CD4-positive, alpha-beta T cell (primary cell): ENCODE measurements around the gene SYNGR1. TPM values are rescaled to one million over a fixed set of nuclear protein-coding genes. Genes with fewer than 3 reads are reported as not detected.

Experiments used
- ATAC-seq: fragments of 200-7000 bp; cut with Tn5 transposase; one replicate; pipeline ENCODE4 v1.10.0; 2022; ENCODE audit warnings: mild to moderate bottlenecking; ENCODE audit not compliant: poor library complexity
- CTCF ChIA-PET: fragments of 350-600 bp; sonication (Branson Sonifier 250); formaldehyde crosslinking; loops from one replicate; lab custom pipeline; 2021; ENCODE audit warnings: antibody characterized with exemption, inconsistent platforms; lab: Charles Lee
- POLR2A ChIA-PET: fragments of 350-600 bp; sonication (Branson Sonifier 250); formaldehyde crosslinking; loops from one replicate; lab custom pipeline; 2021; ENCODE audit warnings: antibody characterized with exemption, inconsistent platforms; lab: Charles Lee
- DNase-seq, 14 experiments: peaks; one replicate each; pipeline ENCODE4 v3.0.0-alpha.2; 2013 to 2020; ENCODE audit warnings: mixed read lengths in 2 of 14
- H3K27ac ChIP-seq, 2 donors: one replicate each; pipeline versions ENCODE4 v1.5.1 to v1.7.0; 2013; ENCODE audit warnings: low read length in 2 of 2, low read depth in 1 of 2, mild to moderate bottlenecking in 1 of 2
- H3K27me3 ChIP-seq, 2 experiments: 1 replicate in 1 of 2; 2 replicates in 1 of 2; pipeline versions ENCODE4 v1.6.1 to v1.7.0; 2013; ENCODE audit warnings: low read length in 2 of 2, control low read depth in 1 of 2, mild to moderate bottlenecking in 1 of 2, moderate library complexity in 1 of 2; ENCODE audit not compliant: insufficient read depth in 2 of 2, control insufficient read depth in 1 of 2
- H3K36me3 ChIP-seq: one replicate; pipeline ENCODE4 v1.6.1; 2013; ENCODE audit warnings: low read length, control low read depth; ENCODE audit not compliant: insufficient read depth
- H3K4me1 ChIP-seq: one replicate; pipeline ENCODE4 v1.6.1; 2013; ENCODE audit warnings: low read length, control low read depth; ENCODE audit not compliant: insufficient read depth
- H3K4me3 ChIP-seq: one replicate; pipeline ENCODE4 v1.5.1; 2013; ENCODE audit warnings: mild to moderate bottlenecking, low read length, moderate library complexity
- H3K9me3 ChIP-seq, 2 experiments: 1 replicate in 1 of 2; 2 replicates in 1 of 2; pipeline versions ENCODE4 v1.6.1 to v1.7.0; 2013; ENCODE audit warnings: low read length in 2 of 2, mild to moderate bottlenecking in 2 of 2, control low read depth in 1 of 2, moderate library complexity in 1 of 2; ENCODE audit not compliant: control insufficient read depth in 1 of 2, insufficient read depth in 1 of 2
- H3K27ac Mint-ChIP-seq: one replicate; pipeline ENCODE4 v1.8.0; 2020; ENCODE audit warnings: mixed read lengths
- H3K27me3 Mint-ChIP-seq: one replicate; pipeline ENCODE4 v1.8.0; 2021; ENCODE audit warnings: mixed read lengths
- H3K36me3 Mint-ChIP-seq: one replicate; pipeline ENCODE4 v1.8.0; 2021; ENCODE audit warnings: low read depth, mixed read lengths
- H3K4me1 Mint-ChIP-seq: one replicate; pipeline ENCODE4 v1.8.0; 2021; ENCODE audit warnings: low read depth, mixed read lengths
- H3K4me3 Mint-ChIP-seq: one replicate; pipeline ENCODE4 v1.8.0; 2020; ENCODE audit warnings: mild to moderate bottlenecking, mixed read lengths
- H3K9me3 Mint-ChIP-seq: one replicate; pipeline ENCODE4 v1.8.0; 2020; ENCODE audit warnings: mixed read lengths
- intact Hi-C, 2 experiments: fragments of 100-400 bp; cut with DNase I in 1 of 2; cut with micrococcal nuclease in 1 of 2; formaldehyde crosslinking; loops; one replicate each; pipeline versions ENCODE4 v1.15.1 to v1.9.0; 2023 to 2025; cut with DNase I, micrococcal nuclease
- total RNA-seq, 174 experiments: library from RNA in 2 of 174; stranded (reverse) in 2 of 174; gene quantifications; one replicate each; pipeline ENCODE4 v1.2.3 and lab custom pipeline; 2021 to 2026
- TF ChIP-seq, protein P1 (sequence below): fragments of 200-600 bp; IDR thresholded peaks from one replicate; pipeline ENCODE4 v1.8.0; 2022; ENCODE audit warnings: antibody characterized with exemption, mild to moderate bottlenecking

The SYNGR1 gene
- total RNA-seq, 2 experiments from 2014 or later = 0.44 to 0.59 TPM

DNA sequence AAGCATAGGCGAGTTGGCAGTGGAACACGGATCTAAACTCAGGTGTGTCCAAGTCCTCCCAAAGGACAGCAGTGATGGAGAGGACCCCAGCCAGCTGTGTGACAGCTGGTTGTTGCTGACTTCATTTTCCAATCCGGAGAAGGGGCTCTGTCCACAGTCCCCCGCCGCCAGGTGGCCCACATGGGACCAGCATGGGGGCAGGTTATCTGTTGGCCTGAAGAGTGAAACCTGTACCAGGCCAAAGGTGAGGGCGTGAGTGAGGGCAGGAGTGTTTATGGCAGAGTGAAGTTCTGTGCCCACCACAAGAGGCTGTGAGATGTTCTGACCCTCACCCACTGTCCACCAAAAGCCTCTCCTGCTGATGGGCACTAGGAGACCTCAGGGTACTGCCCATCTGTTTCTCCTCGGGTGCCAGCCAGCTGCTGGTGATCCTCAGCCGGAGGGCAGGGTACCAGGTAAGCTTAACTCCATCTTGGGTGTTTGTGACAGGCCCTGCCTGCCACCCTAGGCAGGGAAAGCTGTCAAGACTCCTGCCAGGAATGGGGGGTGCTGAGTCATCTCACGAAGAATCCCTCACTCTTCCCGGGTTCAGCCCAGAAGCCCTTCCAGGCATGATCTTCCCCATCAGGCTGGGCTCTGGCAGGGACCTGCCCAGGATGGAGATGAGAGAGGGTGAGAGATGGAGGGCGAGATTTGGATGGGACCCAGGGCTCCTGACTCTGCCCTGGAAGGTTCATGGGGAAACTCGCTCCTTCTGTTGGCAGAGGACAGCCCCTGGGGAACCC lies 34.2 kb downstream of the SYNGR1 start:
- CTCF ChIA-PET = no interaction called here
- Mint-ChIP-seq H3K9me3 (no peaks in the 10 kb centered on the region), H3K27me3 (no peaks in the 10 kb centered on the region), H3K36me3 (peaks cover 10% of the 10 kb centered on the region), H3K4me3 (no peak overlapping the region), H3K4me1 (peaks cover 16% of the 10 kb centered on the region), H3K27ac (no peak overlapping the region)
- Histone ChIP-seq H3K27me3 (no peaks in the 10 kb centered on the region), H3K4me3 (no peak overlapping the region), H3K27ac (no peak overlapping the region), H3K4me1 (peaks cover 21% of the 10 kb centered on the region), H3K9me3 (no peaks in the 10 kb centered on the region), H3K36me3 (peaks cover 8% of the 10 kb centered on the region)
- POLR2A ChIA-PET = no interaction called here
- ATAC-seq (no peak), DNase-seq (no peak)
- TF ChIP-seq, protein P1, sequence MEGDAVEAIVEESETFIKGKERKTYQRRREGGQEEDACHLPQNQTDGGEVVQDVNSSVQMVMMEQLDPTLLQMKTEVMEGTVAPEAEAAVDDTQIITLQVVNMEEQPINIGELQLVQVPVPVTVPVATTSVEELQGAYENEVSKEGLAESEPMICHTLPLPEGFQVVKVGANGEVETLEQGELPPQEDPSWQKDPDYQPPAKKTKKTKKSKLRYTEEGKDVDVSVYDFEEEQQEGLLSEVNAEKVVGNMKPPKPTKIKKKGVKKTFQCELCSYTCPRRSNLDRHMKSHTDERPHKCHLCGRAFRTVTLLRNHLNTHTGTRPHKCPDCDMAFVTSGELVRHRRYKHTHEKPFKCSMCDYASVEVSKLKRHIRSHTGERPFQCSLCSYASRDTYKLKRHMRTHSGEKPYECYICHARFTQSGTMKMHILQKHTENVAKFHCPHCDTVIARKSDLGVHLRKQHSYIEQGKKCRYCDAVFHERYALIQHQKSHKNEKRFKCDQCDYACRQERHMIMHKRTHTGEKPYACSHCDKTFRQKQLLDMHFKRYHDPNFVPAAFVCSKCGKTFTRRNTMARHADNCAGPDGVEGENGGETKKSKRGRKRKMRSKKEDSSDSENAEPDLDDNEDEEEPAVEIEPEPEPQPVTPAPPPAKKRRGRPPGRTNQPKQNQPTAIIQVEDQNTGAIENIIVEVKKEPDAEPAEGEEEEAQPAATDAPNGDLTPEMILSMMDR = no peak
- intact Hi-C loops = no loop called here

DNA sequence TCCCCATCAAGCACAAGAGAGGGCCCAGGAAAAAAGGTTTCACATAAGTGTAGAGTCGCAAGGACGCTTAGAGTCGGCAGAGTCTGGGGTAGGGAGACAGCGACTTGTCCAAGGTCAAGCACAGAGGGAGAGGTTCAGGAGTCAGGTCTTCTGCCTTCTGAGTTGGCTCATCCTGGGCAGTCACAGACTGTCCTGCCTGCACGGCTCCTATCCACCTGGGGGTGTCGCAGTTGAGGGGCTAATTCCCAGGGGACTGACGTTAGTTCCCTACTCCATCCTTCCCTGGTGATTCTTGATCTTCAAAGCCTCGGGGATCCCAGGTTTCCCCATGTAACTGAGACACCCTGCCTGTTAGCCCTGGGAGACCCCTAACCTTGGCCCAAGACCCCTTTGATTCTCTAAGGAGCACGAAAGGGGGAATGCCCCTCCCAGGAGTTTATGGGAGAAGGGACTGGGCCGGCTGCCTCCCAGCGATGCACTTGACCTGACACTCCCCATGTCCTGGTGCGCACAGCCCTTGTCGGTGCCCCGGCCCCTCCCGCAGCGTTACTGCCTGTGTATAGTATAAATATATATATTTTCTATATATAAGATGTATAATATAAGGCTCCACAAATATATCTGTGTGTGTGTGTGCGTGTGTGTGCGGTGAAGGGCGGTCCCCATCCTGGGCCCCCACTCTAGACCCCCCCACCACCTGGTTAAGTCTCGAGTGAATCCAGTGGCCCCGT lies 35.1 kb downstream of the SYNGR1 start:
- peaks cover 28% of the 10 kb centered on the region for H3K4me1 ChIP-seq
- H3K4me3 Mint-ChIP-seq = no peak overlapping the region
- H3K4me3 ChIP-seq = no peak overlapping the region
- no peaks in the 10 kb centered on the region for H3K27me3 Mint-ChIP-seq
- ChIA-PET CTCF (no interaction called here), POLR2A (no interaction called here)
- H3K36me3 Mint-ChIP-seq = peaks cover 10% of the 10 kb centered on the region
- no peaks in the 10 kb centered on the region for H3K9me3 Mint-ChIP-seq
- H3K4me1 Mint-ChIP-seq = peaks cover 21% of the 10 kb centered on the region
- H3K27ac Mint-ChIP-seq = no peak overlapping the region
- peaks cover 8% of the 10 kb centered on the region for H3K36me3 ChIP-seq
- TF ChIP-seq, protein P1 = no peak
- no peaks in the 10 kb centered on the region for H3K27me3 ChIP-seq
- ATAC-seq (no peak), DNase-seq (no peak)
- no peaks in the 10 kb centered on the region for H3K9me3 ChIP-seq
- intact Hi-C loops = loop anchor here in 1 of 2 experiments (5.0 kb wide), 1 partner anchor 63 kb away; no protein-coding TSS in a partner anchor
- no peak overlapping the region for H3K27ac ChIP-seq

GRCh38 chr22:39388261-39389011 lies 38.6 kb downstream of the SYNGR1 start:
- TF ChIP-seq, protein P1 = no peak
- Mint-ChIP-seq H3K27me3 (no peaks in the 10 kb centered on the region), H3K4me3 (peak overlapping the region; percentile 95), H3K36me3 (peaks cover 10% of the 10 kb centered on the region), H3K27ac (peak overlapping the region; percentile 99), H3K9me3 (no peaks in the 10 kb centered on the region), H3K4me1 (peaks cover 21% of the 10 kb centered on the region)
- Histone ChIP-seq H3K27ac (peak overlapping the region; percentile 81 to 88), H3K27me3 (no peaks in the 10 kb centered on the region), H3K4me1 (peaks cover 28% of the 10 kb centered on the region), H3K36me3 (peaks cover 8% of the 10 kb centered on the region), H3K9me3 (no peaks in the 10 kb centered on the region), H3K4me3 (peak overlapping the region; percentile 92)
- CTCF ChIA-PET = interaction anchor here (0.6 to 4.6 kb wide), 6 partner anchors 11 to 1147 kb away, joined by 3 to 20 read pairs (median 4); partner anchors contain the start of gene TAB1
- peak; percentile 93 for ATAC-seq
- POLR2A ChIA-PET = interaction anchor here (0.6 to 2.2 kb wide), 9 partner anchors 11 to 196 kb away, joined by 3 to 12 read pairs (median 3); partner anchors contain the start of genes ATF4, RPL3 and TAB1
- peak; percentile 69 to 95 (median 79) for DNase-seq
- intact Hi-C loops = loop anchor here (1.0 to 5.0 kb wide), 2 partner anchors 12 to 66 kb away; no protein-coding TSS in a partner anchor
